A204.1 (cell line): ENCODE measurements around the gene GAS7.
"Not testable (repeated sequence)": the region's sequence is repeated elsewhere in the genome, so short reads cannot be mapped to it uniquely, and the experiment has no call there.

Source experiments
- FAIRE-seq: peaks from 2 replicates; lab custom pipeline; 2012; peaks lifted over from hg19 to GRCh38; lab: Jason Lieb, UNC

The GAS7 gene

GRCh38 chr17:9937901-9938300 lies 260.5 kb downstream of the GAS7 start:
- no peak for FAIRE-seq

GRCh38 chr17:9937241-9937761 lies 261.1 kb downstream of the GAS7 start:
- FAIRE-seq: no peak

DNA sequence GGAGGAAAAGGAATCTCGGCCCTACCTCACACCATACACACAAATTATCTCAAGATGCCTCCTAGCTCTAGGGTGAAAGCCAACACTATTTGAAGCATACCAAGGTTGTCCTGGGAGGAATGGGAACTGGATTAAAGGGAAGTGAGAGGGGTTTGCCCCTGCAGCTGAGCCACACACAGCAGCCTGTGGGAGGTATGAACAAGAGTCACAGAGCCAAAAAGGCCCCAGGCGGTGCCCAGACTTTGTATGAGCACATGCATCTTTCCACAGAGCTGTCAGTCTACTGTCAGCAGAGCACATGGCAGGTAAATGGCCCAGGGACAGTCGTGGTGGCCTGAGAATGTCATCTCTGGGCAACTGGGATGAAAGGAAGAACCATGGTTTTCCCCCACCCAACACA lies 262.3 kb downstream of the GAS7 start:
- FAIRE-seq: no peak

DNA sequence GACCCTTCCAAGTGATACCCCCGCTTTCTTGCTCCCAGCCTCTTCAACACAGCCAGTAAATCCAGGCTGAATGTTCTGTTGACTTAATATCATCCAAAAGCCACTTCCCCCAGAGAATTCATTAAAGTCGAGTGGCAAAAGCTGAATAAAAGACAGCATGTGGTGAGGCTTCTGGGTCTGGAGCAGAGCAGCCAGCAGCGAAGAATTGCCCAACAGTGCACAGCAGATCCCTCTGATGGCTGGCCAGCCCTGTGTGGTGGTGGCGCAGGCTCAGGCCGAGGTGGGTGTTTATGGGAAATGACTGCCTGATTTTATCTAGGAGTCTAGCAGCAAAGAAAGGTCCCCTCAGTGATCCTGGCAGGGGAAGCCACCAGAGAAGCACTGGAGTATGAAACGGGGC lies 263.0 kb downstream of the GAS7 start:
- FAIRE-seq: no peak

DNA sequence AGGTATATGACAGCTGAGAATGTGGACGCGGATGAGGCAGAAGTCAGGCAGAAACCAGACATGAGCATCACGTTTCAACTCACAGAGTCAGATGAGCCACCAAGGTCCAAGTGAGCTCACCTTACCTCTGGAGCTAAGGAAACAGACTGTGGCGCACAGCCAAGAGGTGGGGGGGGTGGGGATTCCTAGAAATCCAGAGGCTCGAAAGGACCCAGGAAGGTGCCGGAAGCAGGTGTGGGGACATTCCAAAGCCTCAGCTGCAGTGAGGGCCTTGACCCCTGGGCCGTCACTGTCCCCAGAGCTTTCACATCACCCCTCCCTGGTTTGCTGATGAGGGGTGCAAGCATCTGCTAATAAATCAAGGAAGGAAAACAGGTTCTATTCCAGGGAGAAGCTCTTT lies 264.1 kb downstream of the GAS7 start:
- no peak for FAIRE-seq

DNA sequence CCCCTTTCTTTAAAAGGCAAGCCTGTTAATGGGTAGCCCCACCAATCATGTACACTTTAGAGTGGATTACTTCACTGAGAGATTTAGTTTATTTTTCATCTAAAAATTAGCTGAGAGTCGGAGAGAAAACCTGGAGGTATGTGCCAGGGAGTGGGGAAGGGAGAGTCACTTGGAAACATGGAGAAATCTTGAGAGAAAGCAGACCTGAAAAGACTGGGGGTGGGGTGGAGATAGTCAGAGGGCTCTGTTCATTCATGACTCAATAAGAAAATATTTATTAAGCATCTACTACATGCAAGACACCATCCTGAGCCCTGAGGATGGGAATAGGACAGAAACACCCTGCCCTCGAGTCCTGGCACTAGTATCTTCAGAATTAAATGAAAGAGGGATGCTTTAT lies 265.9 kb downstream of the GAS7 start:
- no peak for FAIRE-seq

DNA sequence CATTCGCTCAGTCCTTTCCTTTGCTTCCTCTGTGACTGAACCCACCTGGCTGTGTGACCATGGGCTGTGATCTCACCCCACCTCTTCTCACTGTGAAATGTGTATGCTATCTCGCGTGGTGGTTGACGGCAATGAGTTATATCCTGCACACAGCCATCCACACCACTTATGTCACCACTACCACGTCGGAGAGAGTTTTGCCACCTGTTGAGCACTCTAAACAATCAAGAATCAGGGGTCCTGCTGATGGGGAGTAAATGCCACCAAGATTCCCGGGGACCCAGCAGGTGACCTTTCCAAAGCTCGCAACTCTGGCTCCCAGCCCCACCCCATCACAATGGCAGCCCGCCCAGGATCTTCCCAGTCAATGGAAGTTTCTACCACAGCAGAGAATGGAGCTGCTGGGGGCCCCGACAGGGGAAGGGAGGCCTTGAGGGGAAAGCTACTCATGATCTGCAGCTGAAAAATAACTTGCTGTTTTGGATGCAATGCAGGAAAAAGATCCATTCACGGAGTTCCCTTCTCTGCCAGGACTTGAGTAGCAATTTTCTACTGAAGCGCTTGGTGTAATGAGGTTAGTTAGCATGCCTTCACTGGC lies 267.2 kb downstream of the GAS7 start:
- no peak for FAIRE-seq

GRCh38 chr17:9929871-9930270 lies 268.5 kb downstream of the GAS7 start:
- FAIRE-seq: no peak

- FAIRE-seq: no peak
These were observed 269.6 kb downstream of the GAS7 start for GRCh38 chr17:9928601-9929333.

DNA sequence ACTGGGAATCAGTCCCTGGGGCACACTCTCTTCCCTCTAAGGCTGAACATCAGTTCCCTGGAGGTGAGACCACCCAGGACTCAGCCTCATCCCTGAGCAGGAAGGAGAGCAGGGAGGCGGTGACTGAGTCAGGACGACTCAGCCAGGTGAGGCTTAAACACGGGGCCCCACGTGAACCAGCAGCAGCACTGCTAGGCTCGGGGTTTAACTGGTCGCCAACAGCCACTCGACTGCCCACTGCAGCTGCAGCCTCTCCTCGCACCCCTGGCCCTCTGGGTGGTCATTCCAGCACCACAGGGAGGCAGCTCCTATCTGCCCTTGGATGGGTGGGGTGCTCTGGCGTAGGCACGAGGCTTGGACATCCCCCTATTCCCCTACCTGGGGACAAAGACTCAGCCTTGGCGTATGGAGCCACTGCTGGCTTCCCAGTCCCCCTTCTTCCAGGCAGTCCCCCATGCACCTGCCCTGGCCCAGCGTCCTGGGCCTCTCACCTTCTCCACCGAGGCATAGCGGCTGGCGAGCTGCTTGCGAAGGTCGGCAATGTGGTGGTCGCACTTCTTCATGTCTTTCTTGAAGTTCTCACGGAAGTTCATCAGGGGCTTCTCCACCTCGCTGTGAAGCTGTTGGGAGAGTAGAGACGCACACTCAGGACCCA lies 272.1 kb downstream of the GAS7 start:
- no peak for FAIRE-seq

DNA sequence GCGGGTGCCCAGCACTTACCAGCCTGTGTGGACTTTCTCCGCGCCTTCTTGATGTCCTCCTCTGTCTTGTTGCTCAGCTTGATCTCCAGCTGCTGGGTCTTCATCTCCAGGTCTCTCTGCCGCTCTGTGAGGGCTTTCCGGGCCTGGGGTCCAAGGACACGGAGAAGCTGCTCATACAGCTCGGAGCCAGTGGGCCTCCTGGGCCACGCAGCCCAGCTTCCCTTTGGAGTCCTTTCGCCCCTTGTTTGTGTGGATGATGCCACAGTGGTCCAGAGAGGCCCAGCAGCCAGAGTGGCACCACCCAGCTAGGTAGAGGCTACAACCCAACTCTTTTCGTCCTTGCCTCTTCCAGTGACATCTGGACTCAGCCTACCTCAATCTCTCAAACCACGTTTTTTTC lies 272.9 kb downstream of the GAS7 start:
- FAIRE-seq: no peak

DNA sequence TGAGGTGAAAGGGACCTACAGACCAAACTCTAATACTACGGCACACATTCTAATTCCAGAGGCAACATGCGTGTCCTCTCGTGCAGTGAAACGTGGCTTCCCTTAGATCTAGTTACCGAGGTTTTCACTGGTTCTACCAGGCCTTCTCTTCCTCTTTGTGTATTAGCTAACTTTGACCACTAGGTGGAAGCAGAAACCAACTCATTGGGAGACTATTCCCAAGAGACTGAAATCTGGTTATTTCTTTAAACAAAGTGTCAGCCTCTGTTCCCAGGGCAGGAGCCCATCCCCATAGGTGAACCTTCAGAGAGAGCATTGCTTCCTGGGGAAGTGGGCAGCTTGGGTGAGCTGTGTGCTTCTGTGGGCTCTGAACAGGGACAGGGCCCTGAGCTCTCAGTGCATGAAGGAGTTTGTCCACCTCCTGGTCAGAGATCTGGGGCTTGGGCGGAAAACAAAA lies 273.6 kb downstream of the GAS7 start:
- FAIRE-seq: peak; percentile 93

DNA sequence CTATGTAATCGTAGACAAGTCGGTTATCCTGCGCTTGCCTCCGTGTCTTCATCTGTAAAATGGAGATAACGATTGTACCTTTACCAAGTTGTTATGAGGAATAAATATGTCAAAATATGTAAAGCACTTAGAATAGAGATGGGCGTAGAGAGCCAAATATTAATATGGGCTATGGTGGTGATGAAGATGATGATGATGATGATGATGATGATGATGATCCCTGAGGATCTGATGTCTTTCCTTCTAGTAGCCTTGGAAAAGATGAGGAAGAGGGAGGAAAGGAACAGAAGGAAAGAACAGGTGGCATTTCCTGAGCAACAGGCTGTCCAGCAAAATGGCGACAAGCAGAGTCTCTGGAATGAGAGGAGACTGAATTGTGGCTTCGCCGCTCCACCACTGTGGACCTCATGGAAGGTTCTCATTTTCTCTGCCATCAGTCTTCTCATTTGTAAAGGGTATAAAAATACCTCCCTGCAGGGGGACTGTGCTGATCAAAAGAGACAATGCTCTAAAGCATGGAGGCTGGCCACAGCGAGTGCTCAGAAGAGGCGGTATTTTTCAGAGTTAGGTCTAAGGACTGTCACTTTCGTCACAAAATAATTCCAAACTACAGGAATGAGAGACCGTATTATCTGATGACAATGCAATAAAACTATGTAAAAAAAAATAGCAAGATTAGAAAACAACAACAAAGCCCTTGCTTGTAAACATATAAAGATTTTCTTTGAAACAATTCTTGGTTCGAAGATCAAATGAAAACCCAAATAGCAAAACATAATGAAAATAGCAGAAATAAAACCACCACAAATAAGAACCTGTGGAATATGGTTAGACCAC lies 276.2 kb downstream of the GAS7 start:
- FAIRE-seq: no peak

DNA sequence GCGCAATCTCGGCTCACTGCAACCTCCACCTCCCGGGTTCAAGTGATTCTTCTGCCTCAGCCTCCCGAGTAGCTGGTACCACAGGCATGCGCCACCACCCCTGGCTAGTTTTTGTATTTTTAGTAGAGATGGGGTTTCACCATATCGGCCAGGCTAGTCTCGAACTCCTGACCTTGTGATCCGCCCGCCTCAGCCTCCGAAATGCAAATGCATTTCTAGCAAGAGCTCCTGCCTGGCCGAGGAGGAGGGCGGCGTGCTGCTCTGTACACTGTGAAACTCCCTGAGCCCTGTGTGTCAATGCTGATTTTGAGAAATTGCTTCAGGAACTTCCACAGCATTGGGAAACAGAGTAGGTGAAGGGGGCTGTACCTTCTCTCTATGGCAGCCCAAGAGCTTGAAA lies 277.2 kb downstream of the GAS7 start:
- FAIRE-seq: not testable (repeated sequence)

GRCh38 chr17:9918804-9919352 lies 279.5 kb downstream of the GAS7 start:
- no peak for FAIRE-seq

- no peak for FAIRE-seq
These were observed 280.1 kb downstream of the GAS7 start for GRCh38 chr17:9918352-9918751.

- FAIRE-seq: no peak
These were observed 280.6 kb downstream of the GAS7 start for GRCh38 chr17:9917801-9918200.

DNA sequence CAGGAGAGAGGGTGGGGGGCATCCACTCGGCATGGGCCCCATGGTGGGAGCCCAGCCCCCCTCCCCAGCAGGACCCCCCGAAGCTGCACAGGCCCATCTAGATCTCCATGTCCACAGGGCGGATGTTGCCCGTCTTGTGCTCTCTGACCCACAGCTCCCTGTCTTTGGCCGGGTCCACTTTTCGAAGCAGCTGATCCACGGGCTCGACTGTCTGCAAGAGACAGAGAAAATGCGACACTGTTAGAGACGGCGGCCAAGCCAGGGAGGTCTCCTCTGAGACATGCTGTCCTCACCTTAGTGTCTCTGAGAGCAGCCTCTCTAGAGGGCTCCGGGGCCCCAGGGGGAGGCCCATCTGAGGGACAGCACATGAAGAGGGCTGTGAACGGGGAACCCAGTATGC lies 281.3 kb downstream of the GAS7 start:
- FAIRE-seq: no peak

- no peak for FAIRE-seq
These were observed 282.3 kb downstream of the GAS7 start for GRCh38 chr17:9916108-9916507.

- FAIRE-seq: no peak
These were observed 284.9 kb downstream of the GAS7 start for GRCh38 chr17:9913476-9913875.

DNA sequence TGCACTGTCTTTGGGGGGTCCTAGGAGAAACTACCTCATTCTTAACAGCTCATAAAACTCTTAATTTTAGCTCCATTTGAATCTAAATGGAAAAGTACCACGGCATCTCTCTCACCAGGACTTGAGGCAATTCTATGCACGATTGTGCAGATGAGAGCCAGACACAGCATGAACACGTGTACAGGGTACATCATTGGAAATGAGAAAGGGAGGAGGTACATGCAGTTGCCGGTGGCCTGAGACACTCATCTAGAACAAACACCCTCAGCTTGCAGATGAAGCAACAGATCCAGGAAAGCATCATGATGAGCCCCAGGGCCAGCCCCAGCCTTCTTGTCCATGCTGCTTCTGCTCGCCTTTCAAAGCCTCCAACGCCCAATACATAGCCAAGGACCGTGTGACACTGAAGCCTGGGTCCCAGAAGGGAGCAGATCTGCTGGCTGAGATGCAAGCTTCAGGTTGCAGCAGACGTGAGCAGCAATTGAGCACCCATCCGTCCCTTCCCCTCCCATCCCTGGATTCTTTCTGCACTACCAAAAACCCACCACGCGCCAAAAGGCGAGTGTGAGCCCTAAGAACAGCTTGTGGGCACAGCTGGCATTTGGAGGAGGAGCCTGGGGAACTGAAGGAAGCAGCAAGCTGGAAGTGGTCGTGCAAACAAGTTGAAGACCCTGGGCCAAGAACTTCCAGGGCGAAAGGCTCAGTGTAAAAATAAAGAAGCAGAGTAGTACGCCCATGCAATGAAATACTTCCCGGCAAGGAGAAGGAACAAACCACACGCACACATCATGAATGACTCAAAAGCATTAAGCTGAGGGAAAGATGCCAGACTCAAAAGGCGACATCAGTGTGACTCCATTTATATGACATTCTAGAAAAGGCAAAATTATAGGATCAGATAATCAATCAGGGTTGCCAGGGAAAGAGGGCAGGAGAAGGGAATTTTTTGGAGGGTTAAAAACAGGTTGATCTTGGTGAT lies 286.0 kb downstream of the GAS7 start:
- no peak for FAIRE-seq
